ENCODE data around the gene LIMCH1. TPM values are rescaled to one million over a fixed set of nuclear protein-coding genes. Genes with fewer than 3 reads are reported as not detected.

The LIMCH1 gene
- total RNA-seq, 1 donor from 2014 or later: 9.8 TPM

DNA sequence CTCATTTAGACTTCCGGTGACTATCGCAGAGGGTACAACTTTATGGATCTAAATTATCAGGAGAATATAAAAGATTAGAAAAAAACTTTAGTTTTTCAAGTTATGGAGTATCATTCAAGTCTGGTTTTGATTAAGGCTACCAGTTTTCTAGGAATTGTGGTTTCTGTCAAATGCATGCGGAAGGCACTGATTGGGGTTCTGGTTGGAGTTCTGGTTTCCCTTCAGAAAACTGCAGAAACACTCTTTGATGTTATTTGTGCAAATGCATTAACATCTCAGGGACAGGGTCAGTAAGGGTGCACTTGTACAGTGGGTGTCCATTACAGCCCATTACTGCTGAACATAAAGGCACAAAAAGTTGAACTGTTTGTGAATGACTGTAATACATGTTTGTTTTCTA lies 100.2 kb downstream of the LIMCH1 start:
- Histone ChIP-seq H3K9me3 (ENCODE audit: low read depth) (no peaks in the 10 kb centered on the region), H3K27ac (no peak overlapping the region), H3K27me3 (no peaks in the 10 kb centered on the region), H3F3A (ENCODE audit: low read depth) (no peaks in the 10 kb centered on the region), H3K36me3 (no peaks in the 10 kb centered on the region), H4K20me1 (ENCODE audit: low read depth) (no peaks in the 10 kb centered on the region), H3K9ac (no peak overlapping the region), H3K79me2 (ENCODE audit: low read depth) (no peaks in the 10 kb centered on the region), H3K4me3 (no peak overlapping the region), H3K4me2 (no peak overlapping the region), H2AFZ (replicated peaks) (no peak overlapping the region), H3K4me1 (peaks cover 5% of the 10 kb centered on the region)
- no peak overlapping the region for H3K4me3 Mint-ChIP-seq
- no peak for DNase-seq (ENCODE audit: low spot score)
- no peaks in the 10 kb centered on the region for H3K36me3 Mint-ChIP-seq
- no peak for TF ChIP-seq EZH2 (IDR thresholded peaks at IDR 0.05)
- TF ChIP-seq, protein P1, sequence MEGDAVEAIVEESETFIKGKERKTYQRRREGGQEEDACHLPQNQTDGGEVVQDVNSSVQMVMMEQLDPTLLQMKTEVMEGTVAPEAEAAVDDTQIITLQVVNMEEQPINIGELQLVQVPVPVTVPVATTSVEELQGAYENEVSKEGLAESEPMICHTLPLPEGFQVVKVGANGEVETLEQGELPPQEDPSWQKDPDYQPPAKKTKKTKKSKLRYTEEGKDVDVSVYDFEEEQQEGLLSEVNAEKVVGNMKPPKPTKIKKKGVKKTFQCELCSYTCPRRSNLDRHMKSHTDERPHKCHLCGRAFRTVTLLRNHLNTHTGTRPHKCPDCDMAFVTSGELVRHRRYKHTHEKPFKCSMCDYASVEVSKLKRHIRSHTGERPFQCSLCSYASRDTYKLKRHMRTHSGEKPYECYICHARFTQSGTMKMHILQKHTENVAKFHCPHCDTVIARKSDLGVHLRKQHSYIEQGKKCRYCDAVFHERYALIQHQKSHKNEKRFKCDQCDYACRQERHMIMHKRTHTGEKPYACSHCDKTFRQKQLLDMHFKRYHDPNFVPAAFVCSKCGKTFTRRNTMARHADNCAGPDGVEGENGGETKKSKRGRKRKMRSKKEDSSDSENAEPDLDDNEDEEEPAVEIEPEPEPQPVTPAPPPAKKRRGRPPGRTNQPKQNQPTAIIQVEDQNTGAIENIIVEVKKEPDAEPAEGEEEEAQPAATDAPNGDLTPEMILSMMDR (IDR thresholded peaks at IDR 0.05): no peak
- no peak for TF ChIP-seq EZH2phosphoT487 (IDR thresholded peaks at IDR 0.05)
- H3K27ac Mint-ChIP-seq: no peak overlapping the region
- no peaks in the 10 kb centered on the region for H3K9me3 Mint-ChIP-seq
- H3K4me1 Mint-ChIP-seq: peaks cover 18% of the 10 kb centered on the region
- H3K27me3 Mint-ChIP-seq (ENCODE audit: insufficient read depth, low read depth): no peaks in the 10 kb centered on the region

DNA sequence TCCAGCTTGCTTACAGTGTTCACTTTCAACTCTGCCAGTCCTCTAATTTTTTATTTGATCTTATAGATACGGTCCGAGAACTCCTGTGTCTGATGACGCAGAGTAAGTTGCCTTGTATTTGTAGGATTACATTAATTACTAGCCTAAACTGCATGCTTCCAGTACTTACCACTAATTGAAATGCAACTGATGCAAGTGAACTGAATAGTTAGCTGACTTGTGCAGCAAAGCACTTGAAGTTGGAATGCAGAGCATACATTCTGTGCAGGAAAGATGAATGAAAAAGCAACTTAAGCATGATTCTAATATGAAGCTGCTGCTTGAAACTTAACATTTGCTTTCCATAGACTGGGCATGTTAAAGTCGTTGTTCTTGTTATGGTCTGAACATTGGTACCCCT lies 100.9 kb downstream of the LIMCH1 start:
- Histone ChIP-seq H3F3A (ENCODE audit: low read depth) (no peaks in the 10 kb centered on the region), H3K4me3 (no peak overlapping the region), H3K4me2 (no peak overlapping the region), H3K36me3 (no peaks in the 10 kb centered on the region), H3K4me1 (peaks cover 9% of the 10 kb centered on the region), H3K79me2 (ENCODE audit: low read depth) (no peaks in the 10 kb centered on the region), H3K9me3 (ENCODE audit: low read depth) (no peaks in the 10 kb centered on the region), H3K27me3 (no peaks in the 10 kb centered on the region), H4K20me1 (ENCODE audit: low read depth) (no peaks in the 10 kb centered on the region), H3K9ac (no peak overlapping the region), H2AFZ (replicated peaks) (no peak overlapping the region), H3K27ac (no peak overlapping the region)
- Mint-ChIP-seq H3K4me1 (peaks cover 16% of the 10 kb centered on the region), H3K27me3 (ENCODE audit: insufficient read depth, low read depth) (no peaks in the 10 kb centered on the region), H3K4me3 (no peak overlapping the region), H3K27ac (no peak overlapping the region), H3K9me3 (no peaks in the 10 kb centered on the region), H3K36me3 (no peaks in the 10 kb centered on the region)
- no peak for DNase-seq (ENCODE audit: low spot score)
- no peak for TF ChIP-seq EZH2 (IDR thresholded peaks at IDR 0.05)
- no peak for TF ChIP-seq EZH2phosphoT487 (IDR thresholded peaks at IDR 0.05)
- TF ChIP-seq, protein P1 (IDR thresholded peaks at IDR 0.05): no peak

DNA sequence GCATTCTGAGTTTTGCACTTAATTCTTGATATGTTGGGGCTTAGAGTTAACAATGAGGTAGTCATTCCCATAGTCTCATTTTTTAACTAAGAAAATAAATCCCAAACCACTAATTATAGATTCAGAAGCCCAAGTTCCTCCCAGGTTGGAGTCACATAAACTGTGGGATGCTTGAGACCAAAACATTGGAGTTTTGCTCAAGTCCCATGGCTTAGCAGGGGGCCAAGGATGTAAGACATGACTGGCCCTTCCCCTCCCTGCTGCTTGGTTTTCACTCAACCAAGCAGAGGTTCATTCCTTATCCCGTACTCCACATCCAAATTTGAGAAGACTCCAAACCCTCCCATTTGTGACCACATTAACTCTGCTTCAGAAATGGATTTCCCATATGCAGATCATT lies 101.3 kb downstream of the LIMCH1 start:
- Histone ChIP-seq H3K4me2 (no peak overlapping the region), H3K9me3 (ENCODE audit: low read depth) (no peaks in the 10 kb centered on the region), H3K79me2 (ENCODE audit: low read depth) (no peaks in the 10 kb centered on the region), H4K20me1 (ENCODE audit: low read depth) (no peaks in the 10 kb centered on the region), H3K9ac (no peak overlapping the region), H3K36me3 (no peaks in the 10 kb centered on the region), H3K27ac (no peak overlapping the region), H3K27me3 (no peaks in the 10 kb centered on the region), H3K4me3 (no peak overlapping the region), H3K4me1 (peaks cover 12% of the 10 kb centered on the region), H2AFZ (replicated peaks) (no peak overlapping the region), H3F3A (ENCODE audit: low read depth) (peaks cover 3% of the 10 kb centered on the region)
- peaks cover 16% of the 10 kb centered on the region for H3K4me1 Mint-ChIP-seq
- TF ChIP-seq EZH2phosphoT487 (IDR thresholded peaks at IDR 0.05): no peak
- TF ChIP-seq, protein P1 (IDR thresholded peaks at IDR 0.05): no peak
- no peak for TF ChIP-seq EZH2 (IDR thresholded peaks at IDR 0.05)
- no peaks in the 10 kb centered on the region for H3K27me3 Mint-ChIP-seq (ENCODE audit: insufficient read depth, low read depth)
- H3K27ac Mint-ChIP-seq: no peak overlapping the region
- no peak overlapping the region for H3K4me3 Mint-ChIP-seq
- no peaks in the 10 kb centered on the region for H3K36me3 Mint-ChIP-seq
- no peaks in the 10 kb centered on the region for H3K9me3 Mint-ChIP-seq
- DNase-seq (ENCODE audit: low spot score): no peak
